Measurements from ENCODE around the gene CBFB. TPM values are rescaled to one million over a fixed set of nuclear protein-coding genes. Genes with fewer than 3 reads are reported as not detected.

Gene CBFB
- total RNA-seq, 4 donors from 2014 or later, result 28.2 to 68.3 (median 46.6) TPM

GRCh38 chr16:67101311-67102082, 72.5 kb downstream of the CBFB start:
- Histone ChIP-seq H3K27me3 (no peaks in the 10 kb centered on the region), H3K9me3 (no peaks in the 10 kb centered on the region), H3K36me3 (peaks cover 14% of the 10 kb centered on the region), H3K4me3 (no peak overlapping the region), H3K4me1 (peaks cover 22% of the 10 kb centered on the region), H3K27ac (no peak overlapping the region)
- 69% methylated on average over 4 of the region's 4 CpGs for WGBS
- DNase-seq (ENCODE audit: low spot score in 2 of 2), result no peak
- TF ChIP-seq CTCF (IDR thresholded peaks at IDR 0.05) (no peak), POLR2A (IDR thresholded peaks at IDR 0.05) (no peak), POLR2AphosphoS5 (IDR thresholded peaks at IDR 0.05) (no peak)

DNA sequence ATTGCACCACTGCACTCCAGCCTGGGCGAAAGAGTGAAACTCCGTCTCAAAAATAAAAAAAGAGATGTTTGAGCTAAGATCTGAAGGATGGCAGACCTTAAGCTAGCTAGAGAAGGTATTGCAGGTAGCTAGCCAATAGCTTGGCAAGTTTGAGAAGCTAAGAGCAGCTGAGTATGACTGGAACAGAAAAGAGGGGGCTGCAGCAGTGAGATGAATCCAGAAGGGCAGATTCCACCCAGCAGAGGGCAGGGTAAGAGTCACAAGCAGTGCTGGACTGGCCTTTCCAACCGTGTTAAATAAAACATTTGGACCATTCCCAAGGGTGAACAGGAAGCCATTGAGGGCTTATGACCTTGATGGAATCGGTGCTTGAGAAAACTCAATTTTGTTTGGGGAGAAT, 75.1 kb downstream of the CBFB start:
- peaks cover 11% of the 10 kb centered on the region for H3K36me3 ChIP-seq
- no peak for TF ChIP-seq POLR2AphosphoS5 (IDR thresholded peaks at IDR 0.05)
- TF ChIP-seq POLR2A (IDR thresholded peaks at IDR 0.05), result no peak
- no peak for TF ChIP-seq EP300 (IDR thresholded peaks at IDR 0.05)
- no peak for TF ChIP-seq CTCF (IDR thresholded peaks at IDR 0.05)
- H3K9me3 ChIP-seq, result no peaks in the 10 kb centered on the region
- H3K27ac ChIP-seq, result no peak overlapping the region
- no peak for DNase-seq (ENCODE audit: low spot score in 2 of 2)
- peaks cover 29% of the 10 kb centered on the region for H3K4me1 ChIP-seq
- 66% methylated on average over 4 of the region's 4 CpGs for WGBS
- no peaks in the 10 kb centered on the region for H3K27me3 ChIP-seq
- H3K4me3 ChIP-seq, result no peak overlapping the region

DNA sequence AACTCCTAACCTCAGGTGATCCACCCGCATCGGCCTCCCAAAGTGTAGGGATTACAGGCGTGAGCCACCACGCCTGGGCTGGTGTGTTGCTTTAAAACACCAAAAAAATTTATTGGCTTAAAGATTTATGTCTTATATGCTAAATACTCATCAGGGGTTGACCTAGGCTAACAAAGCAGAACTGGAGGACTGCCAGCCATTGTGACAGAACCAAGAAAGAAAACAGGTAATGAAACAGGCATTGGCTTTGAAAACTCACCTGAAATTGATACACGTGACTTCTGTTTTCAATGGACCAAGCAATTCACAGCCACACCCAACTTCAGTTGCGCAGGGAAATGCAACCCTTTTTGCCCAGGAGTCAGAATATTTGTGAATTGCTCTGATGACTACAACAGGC, 75.9 kb downstream of the CBFB start:
- H3K4me1 ChIP-seq, result peaks cover 34% of the 10 kb centered on the region
- H3K27me3 ChIP-seq, result no peaks in the 10 kb centered on the region
- H3K9me3 ChIP-seq, result no peaks in the 10 kb centered on the region
- H3K27ac ChIP-seq, result peak overlapping the region; percentile 77
- WGBS, result 63% methylated on average over 6 of the region's 6 CpGs
- TF ChIP-seq POLR2AphosphoS5 (IDR thresholded peaks at IDR 0.05) (no peak), CTCF (IDR thresholded peaks at IDR 0.05) (no peak), EP300 (IDR thresholded peaks at IDR 0.05) (no peak), POLR2A (IDR thresholded peaks at IDR 0.05) (no peak)
- peaks cover 3% of the 10 kb centered on the region for H3K36me3 ChIP-seq
- no peak overlapping the region for H3K4me3 ChIP-seq
- DNase-seq (ENCODE audit: low spot score in 2 of 2), result no peak

DNA sequence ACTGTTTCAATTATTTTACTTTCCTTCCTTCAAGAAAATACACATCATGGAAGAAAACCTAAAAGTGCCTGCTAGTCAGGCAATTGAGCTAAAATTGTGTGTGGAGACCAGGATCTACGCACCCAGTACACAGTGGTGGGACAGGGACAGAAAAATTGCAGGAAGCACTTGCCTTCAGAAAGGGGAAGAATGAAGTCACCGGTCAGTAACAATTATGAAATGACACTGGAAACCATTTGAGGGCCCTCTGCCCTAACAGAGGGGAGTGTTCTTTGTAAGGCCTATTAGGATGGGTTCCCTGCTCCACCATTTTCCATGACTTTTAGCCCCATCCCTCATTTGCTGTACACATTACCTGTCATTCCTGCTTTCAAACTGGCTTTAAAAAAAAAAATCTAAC, 76.3 kb downstream of the CBFB start:
- Histone ChIP-seq H3K36me3 (peaks cover 3% of the 10 kb centered on the region), H3K4me1 (peaks cover 35% of the 10 kb centered on the region), H3K27ac (peak overlapping the region; percentile 77), H3K27me3 (no peaks in the 10 kb centered on the region), H3K4me3 (no peak overlapping the region), H3K9me3 (no peaks in the 10 kb centered on the region)
- no peak for DNase-seq (ENCODE audit: low spot score in 2 of 2)
- TF ChIP-seq POLR2AphosphoS5 (IDR thresholded peaks at IDR 0.05), result no peak
- TF ChIP-seq EP300 (IDR thresholded peaks at IDR 0.05), result no peak
- no peak for TF ChIP-seq CTCF (IDR thresholded peaks at IDR 0.05)
- 74% methylated on average over 2 of the region's 2 CpGs for WGBS

DNA sequence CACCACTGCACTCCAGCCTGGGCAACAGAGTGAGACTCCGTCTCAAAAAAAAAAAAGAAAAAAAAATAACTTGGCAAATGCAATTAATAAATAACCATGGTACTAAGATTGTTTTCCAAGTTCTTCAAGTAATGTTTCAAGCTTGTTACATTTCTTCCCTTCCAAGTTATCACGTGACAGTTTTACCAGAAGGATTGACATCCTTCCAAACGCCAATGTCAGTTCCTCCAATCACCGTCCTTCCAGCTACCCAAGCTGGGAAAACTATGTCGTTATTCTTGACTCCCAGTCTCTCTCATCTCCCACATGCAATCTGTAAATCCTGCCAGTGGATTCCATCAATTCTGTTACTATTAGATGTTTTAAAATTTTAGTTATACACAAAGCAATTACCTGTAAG, 76.9 kb downstream of the CBFB start:
- H3K36me3 ChIP-seq, result peaks cover 3% of the 10 kb centered on the region
- no peak overlapping the region for H3K4me3 ChIP-seq
- TF ChIP-seq POLR2A (IDR thresholded peaks at IDR 0.05), result no peak
- TF ChIP-seq CTCF (IDR thresholded peaks at IDR 0.05), result no peak
- no peak for TF ChIP-seq POLR2AphosphoS5 (IDR thresholded peaks at IDR 0.05)
- no peak for TF ChIP-seq EP300 (IDR thresholded peaks at IDR 0.05)
- DNase-seq (ENCODE audit: low spot score in 2 of 2), result no peak
- H3K27me3 ChIP-seq, result no peaks in the 10 kb centered on the region
- WGBS, result 18% methylated on average over 5 of the region's 5 CpGs
- peaks cover 41% of the 10 kb centered on the region for H3K4me1 ChIP-seq
- H3K27ac ChIP-seq, result peak overlapping the region; percentile 77
- H3K9me3 ChIP-seq, result no peaks in the 10 kb centered on the region

Measured in suprapubic skin (tissue), 4 donors.